ENCODE measurements around the gene TMPRSS11F.
"Not testable (repeated sequence)": the region's sequence is repeated elsewhere in the genome, so short reads cannot be mapped to it uniquely, and the experiment has no call there.

Gene TMPRSS11F

GRCh38 chr4:68129793-68130192 is at the start of gene TMPRSS11F:
Gene TMPRSS11F, minus strand, starts transcription at chr4:68129869. Its CDS starts 49 bp downstream, at chr4:68129820.
- H3K9ac ChIP-seq (ENCODE audit: low read length): no peak within 1 kb of the TSS
- peaks cover 5% of the 10 kb centered on the region for H3K4me1 ChIP-seq (ENCODE audit: control insufficient read depth, low read depth, low read length)
- no peak within 1 kb of the TSS for H3K27ac ChIP-seq (ENCODE audit: low read length)
- H3K4me3 ChIP-seq (ENCODE audit: low read length): no peak within 1 kb of the TSS
- no peaks in the 10 kb centered on the region for H3K36me3 ChIP-seq (ENCODE audit: control insufficient read depth, low read depth, low read length)
- no peaks in the 10 kb centered on the region for H3K9me3 ChIP-seq (ENCODE audit: control insufficient read depth, low read depth, low read length)
- no peaks in the 10 kb centered on the region for H3K27me3 ChIP-seq (ENCODE audit: control insufficient read depth, insufficient read depth, low read length)

DNA sequence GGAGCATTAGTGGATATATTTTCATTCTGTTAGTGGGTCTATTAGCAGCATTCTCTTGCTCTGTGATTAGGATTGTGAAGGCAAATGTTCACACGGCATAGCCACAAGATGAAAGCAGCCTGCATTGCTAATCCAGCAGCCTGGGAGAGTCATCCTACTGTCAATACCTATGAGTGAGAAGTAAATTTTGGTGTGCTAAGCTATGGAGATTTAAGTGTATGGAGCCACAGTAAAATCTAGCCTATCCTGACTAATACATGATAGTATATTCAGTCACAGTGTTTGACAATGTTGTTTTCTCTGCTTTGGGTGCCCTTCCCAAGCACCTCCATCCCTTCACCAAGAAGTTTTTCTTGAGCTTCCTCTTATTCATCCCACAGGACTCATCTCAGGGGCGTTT is 47.2 kb upstream of the TMPRSS11F start:
- Histone ChIP-seq H3K4me1 (ENCODE audit: control insufficient read depth, low read depth, low read length) (no peaks in the 10 kb centered on the region), H3K36me3 (ENCODE audit: control insufficient read depth, low read depth, low read length) (no peaks in the 10 kb centered on the region), H3K9me3 (ENCODE audit: control insufficient read depth, low read depth, low read length) (no peaks in the 10 kb centered on the region), H3K4me3 (ENCODE audit: low read length) (no peak overlapping the region), H3K9ac (ENCODE audit: low read length) (no peak overlapping the region), H3K27me3 (ENCODE audit: control insufficient read depth, insufficient read depth, low read length) (no peaks in the 10 kb centered on the region), H3K27ac (ENCODE audit: low read length) (no peak overlapping the region)

GRCh38 chr4:68176500-68176899 is 46.8 kb upstream of the TMPRSS11F start:
- Histone ChIP-seq H3K4me1 (ENCODE audit: control insufficient read depth, low read depth, low read length) (no peaks in the 10 kb centered on the region), H3K9ac (ENCODE audit: low read length) (no peak overlapping the region), H3K27me3 (ENCODE audit: control insufficient read depth, insufficient read depth, low read length) (no peaks in the 10 kb centered on the region), H3K36me3 (ENCODE audit: control insufficient read depth, low read depth, low read length) (no peaks in the 10 kb centered on the region), H3K27ac (ENCODE audit: low read length) (no peak overlapping the region), H3K9me3 (ENCODE audit: control insufficient read depth, low read depth, low read length) (no peaks in the 10 kb centered on the region), H3K4me3 (ENCODE audit: low read length) (no peak overlapping the region)

GRCh38 chr4:68175562-68176155 is 46.0 kb upstream of the TMPRSS11F start:
- H3K9ac ChIP-seq (ENCODE audit: low read length): no peak overlapping the region
- H3K27ac ChIP-seq (ENCODE audit: low read length): no peak overlapping the region
- no peaks in the 10 kb centered on the region for H3K9me3 ChIP-seq (ENCODE audit: control insufficient read depth, low read depth, low read length)
- H3K36me3 ChIP-seq (ENCODE audit: control insufficient read depth, low read depth, low read length): no peaks in the 10 kb centered on the region
- no peaks in the 10 kb centered on the region for H3K27me3 ChIP-seq (ENCODE audit: control insufficient read depth, insufficient read depth, low read length)
- H3K4me3 ChIP-seq (ENCODE audit: low read length): no peak overlapping the region
- no peaks in the 10 kb centered on the region for H3K4me1 ChIP-seq (ENCODE audit: control insufficient read depth, low read depth, low read length)

GRCh38 chr4:68174389-68174788 is 44.7 kb upstream of the TMPRSS11F start:
- not testable (repeated sequence) for H3K36me3 ChIP-seq (ENCODE audit: control insufficient read depth, low read depth, low read length); H3K4me3 ChIP-seq (ENCODE audit: low read length); H3K9me3 ChIP-seq (ENCODE audit: control insufficient read depth, low read depth, low read length); H3K27me3 ChIP-seq (ENCODE audit: control insufficient read depth, insufficient read depth, low read length); H3K27ac ChIP-seq (ENCODE audit: low read length); H3K4me1 ChIP-seq (ENCODE audit: control insufficient read depth, low read depth, low read length); H3K9ac ChIP-seq (ENCODE audit: low read length)

GRCh38 chr4:68172147-68172546 is 42.5 kb upstream of the TMPRSS11F start:
- not testable (repeated sequence) for H3K27ac ChIP-seq (ENCODE audit: low read length); H3K4me1 ChIP-seq (ENCODE audit: control insufficient read depth, low read depth, low read length); H3K9ac ChIP-seq (ENCODE audit: low read length); H3K4me3 ChIP-seq (ENCODE audit: low read length); H3K9me3 ChIP-seq (ENCODE audit: control insufficient read depth, low read depth, low read length); H3K36me3 ChIP-seq (ENCODE audit: control insufficient read depth, low read depth, low read length); H3K27me3 ChIP-seq (ENCODE audit: control insufficient read depth, insufficient read depth, low read length)

DNA sequence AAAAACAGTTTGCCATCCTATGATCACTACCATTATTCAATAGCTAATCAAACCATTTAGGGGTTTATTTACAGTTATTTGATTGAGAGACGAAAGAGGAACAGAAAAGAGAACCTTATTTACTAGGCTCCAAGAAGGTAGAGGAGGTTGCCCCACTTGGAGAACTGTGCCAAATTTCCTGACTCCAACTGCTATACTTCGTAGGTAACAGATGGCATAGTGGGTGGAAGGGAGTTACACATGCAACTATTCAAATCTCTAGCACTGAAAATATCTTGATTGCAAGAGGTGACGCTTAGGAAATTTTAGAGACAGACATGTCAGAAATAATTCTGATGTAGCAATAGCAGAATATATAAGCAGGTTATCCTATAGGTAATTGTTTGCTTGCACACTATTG is 38.0 kb upstream of the TMPRSS11F start:
- no peak overlapping the region for H3K9ac ChIP-seq (ENCODE audit: low read length)
- no peaks in the 10 kb centered on the region for H3K9me3 ChIP-seq (ENCODE audit: control insufficient read depth, low read depth, low read length)
- no peaks in the 10 kb centered on the region for H3K4me1 ChIP-seq (ENCODE audit: control insufficient read depth, low read depth, low read length)
- H3K27me3 ChIP-seq (ENCODE audit: control insufficient read depth, insufficient read depth, low read length): no peaks in the 10 kb centered on the region
- no peak overlapping the region for H3K4me3 ChIP-seq (ENCODE audit: low read length)
- no peaks in the 10 kb centered on the region for H3K36me3 ChIP-seq (ENCODE audit: control insufficient read depth, low read depth, low read length)
- H3K27ac ChIP-seq (ENCODE audit: low read length): no peak overlapping the region

DNA sequence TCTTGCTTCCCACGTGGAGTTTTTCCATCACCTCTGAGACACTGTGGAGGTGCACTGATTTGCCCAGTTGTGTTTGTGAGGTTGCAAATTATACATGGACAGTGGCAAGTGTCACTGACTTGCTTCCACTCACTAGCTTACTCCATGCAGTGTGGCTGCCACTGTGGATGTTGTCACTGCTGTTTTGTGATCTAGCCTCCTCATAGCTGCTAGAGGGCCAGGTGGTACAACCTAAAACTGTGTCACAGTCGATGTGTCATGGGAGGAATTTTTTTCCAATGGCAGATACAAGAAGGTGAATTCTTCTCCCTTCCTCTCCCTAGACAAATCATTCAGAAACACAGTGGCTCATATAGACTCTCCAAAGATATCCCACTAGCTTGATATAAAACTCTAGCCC is 37.5 kb upstream of the TMPRSS11F start:
- Histone ChIP-seq H3K4me3 (ENCODE audit: low read length) (no peak overlapping the region), H3K27me3 (ENCODE audit: control insufficient read depth, insufficient read depth, low read length) (no peaks in the 10 kb centered on the region), H3K4me1 (ENCODE audit: control insufficient read depth, low read depth, low read length) (no peaks in the 10 kb centered on the region), H3K27ac (ENCODE audit: low read length) (no peak overlapping the region), H3K9ac (ENCODE audit: low read length) (no peak overlapping the region), H3K36me3 (ENCODE audit: control insufficient read depth, low read depth, low read length) (no peaks in the 10 kb centered on the region), H3K9me3 (ENCODE audit: control insufficient read depth, low read depth, low read length) (no peaks in the 10 kb centered on the region)

- H3K9me3 ChIP-seq (ENCODE audit: control insufficient read depth, low read depth, low read length): no peaks in the 10 kb centered on the region
- H3K27me3 ChIP-seq (ENCODE audit: control insufficient read depth, insufficient read depth, low read length): no peaks in the 10 kb centered on the region
- H3K27ac ChIP-seq (ENCODE audit: low read length): no peak overlapping the region
- peaks cover 4% of the 10 kb centered on the region for H3K4me1 ChIP-seq (ENCODE audit: control insufficient read depth, low read depth, low read length)
- H3K9ac ChIP-seq (ENCODE audit: low read length): no peak overlapping the region
- no peaks in the 10 kb centered on the region for H3K36me3 ChIP-seq (ENCODE audit: control insufficient read depth, low read depth, low read length)
- H3K4me3 ChIP-seq (ENCODE audit: low read length): no peak overlapping the region
Observed at GRCh38 chr4:68163754-68164153, 34.1 kb upstream of the TMPRSS11F start.

GRCh38 chr4:68162196-68162595 is 32.5 kb upstream of the TMPRSS11F start:
- peaks cover 4% of the 10 kb centered on the region for H3K4me1 ChIP-seq (ENCODE audit: control insufficient read depth, low read depth, low read length)
- no peaks in the 10 kb centered on the region for H3K27me3 ChIP-seq (ENCODE audit: control insufficient read depth, insufficient read depth, low read length)
- no peaks in the 10 kb centered on the region for H3K36me3 ChIP-seq (ENCODE audit: control insufficient read depth, low read depth, low read length)
- no peaks in the 10 kb centered on the region for H3K9me3 ChIP-seq (ENCODE audit: control insufficient read depth, low read depth, low read length)
- no peak overlapping the region for H3K4me3 ChIP-seq (ENCODE audit: low read length)
- H3K27ac ChIP-seq (ENCODE audit: low read length): no peak overlapping the region
- no peak overlapping the region for H3K9ac ChIP-seq (ENCODE audit: low read length)

DNA sequence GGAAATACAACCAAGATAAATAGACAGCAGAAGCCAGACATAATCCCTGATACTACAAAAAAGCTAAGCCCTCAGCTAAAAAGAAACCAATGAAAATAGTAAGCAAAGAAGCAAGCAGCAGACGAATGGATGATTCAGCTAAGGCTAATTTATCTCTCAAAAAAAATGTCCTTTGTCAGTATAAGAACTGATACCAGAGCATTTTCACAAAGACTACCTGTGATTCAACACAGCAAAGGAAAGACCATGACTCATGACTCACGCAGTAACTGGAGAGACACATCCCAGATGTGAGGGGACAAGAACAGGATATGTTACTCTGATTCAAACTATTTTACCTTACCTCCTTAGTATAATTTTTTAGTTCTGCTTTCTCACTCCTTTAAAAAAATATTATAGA is 22.7 kb upstream of the TMPRSS11F start:
- no peaks in the 10 kb centered on the region for H3K36me3 ChIP-seq (ENCODE audit: control insufficient read depth, low read depth, low read length)
- H3K9me3 ChIP-seq (ENCODE audit: control insufficient read depth, low read depth, low read length): no peaks in the 10 kb centered on the region
- no peaks in the 10 kb centered on the region for H3K4me1 ChIP-seq (ENCODE audit: control insufficient read depth, low read depth, low read length)
- no peaks in the 10 kb centered on the region for H3K27me3 ChIP-seq (ENCODE audit: control insufficient read depth, insufficient read depth, low read length)
- no peak overlapping the region for H3K4me3 ChIP-seq (ENCODE audit: low read length)
- H3K27ac ChIP-seq (ENCODE audit: low read length): no peak overlapping the region
- H3K9ac ChIP-seq (ENCODE audit: low read length): no peak overlapping the region

DNA sequence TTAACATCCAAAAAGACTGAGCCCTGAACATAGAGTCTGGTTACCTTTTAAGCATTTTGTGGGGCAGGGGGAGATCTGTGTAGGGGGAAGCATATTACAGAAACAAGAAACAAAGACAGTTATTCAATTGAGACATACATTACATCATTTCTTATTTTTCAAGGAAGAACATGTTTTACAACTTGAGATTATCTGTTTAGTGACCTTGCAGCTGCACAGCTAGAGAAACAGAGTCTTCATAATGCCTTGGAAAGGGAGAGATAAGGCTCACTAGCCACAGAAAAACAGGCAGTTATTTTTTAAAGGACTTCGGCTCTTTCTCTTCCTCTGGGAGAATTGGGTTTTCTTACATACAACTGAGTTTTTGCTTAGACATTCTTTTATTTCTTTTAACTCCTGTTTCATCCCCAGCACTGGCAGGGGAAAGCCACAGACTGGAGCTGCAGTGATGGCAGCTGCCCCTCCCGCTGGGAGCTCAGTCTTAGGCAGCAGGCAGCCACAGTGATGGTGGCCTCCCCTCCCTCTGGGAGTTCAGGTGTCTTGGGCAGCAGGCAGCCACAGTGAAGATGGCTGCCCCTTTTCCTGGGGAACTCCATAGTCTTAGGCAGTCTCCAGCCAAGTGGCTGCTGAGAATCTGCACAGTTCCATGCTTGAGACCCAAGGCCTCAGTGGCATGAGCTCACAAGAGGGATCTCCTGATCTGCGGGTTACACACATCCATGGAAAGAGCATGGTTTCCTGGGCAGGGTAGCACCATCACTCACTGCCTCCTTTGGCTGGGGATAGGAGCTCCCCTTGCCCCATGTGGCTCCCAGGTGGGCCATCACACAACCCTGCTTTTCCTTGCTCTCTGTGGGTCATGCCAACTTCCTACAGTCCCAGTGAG is 19.4 kb upstream of the TMPRSS11F start:
- Histone ChIP-seq H3K9me3 (ENCODE audit: control insufficient read depth, low read depth, low read length) (no peaks in the 10 kb centered on the region), H3K27ac (ENCODE audit: low read length) (no peak overlapping the region), H3K9ac (ENCODE audit: low read length) (no peak overlapping the region), H3K36me3 (ENCODE audit: control insufficient read depth, low read depth, low read length) (no peaks in the 10 kb centered on the region), H3K27me3 (ENCODE audit: control insufficient read depth, insufficient read depth, low read length) (no peaks in the 10 kb centered on the region), H3K4me3 (ENCODE audit: low read length) (no peak overlapping the region), H3K4me1 (ENCODE audit: control insufficient read depth, low read depth, low read length) (no peaks in the 10 kb centered on the region)

Measured in iPS-18a (cell line).